ENCODE measurements around the gene SEMA5A.
A peak's percentile ranks its signal among the peaks of the same experiment; 100 is the strongest.

SEMA5A gene

GRCh38 chr5:9513827-9514226, 32.0 kb downstream of the SEMA5A start:
- DNase-seq, result no peak

GRCh38 chr5:9512457-9512856, 33.4 kb downstream of the SEMA5A start:
- no peak for DNase-seq

GRCh38 chr5:9507974-9508373, 37.9 kb downstream of the SEMA5A start:
- no peak for DNase-seq

GRCh38 chr5:9505225-9505624, 40.6 kb downstream of the SEMA5A start:
- DNase-seq, result no peak

- no peak for DNase-seq
Observed at GRCh38 chr5:9502864-9503263, 43.0 kb downstream of the SEMA5A start.

- no peak for DNase-seq
Observed at GRCh38 chr5:9502050-9502834, 43.6 kb downstream of the SEMA5A start.

- no peak for DNase-seq
Observed at GRCh38 chr5:9500625-9501024, 45.2 kb downstream of the SEMA5A start.

GRCh38 chr5:9500193-9500592, 45.7 kb downstream of the SEMA5A start:
- no peak for DNase-seq

GRCh38 chr5:9499498-9499876, 46.4 kb downstream of the SEMA5A start:
- DNase-seq, result no peak

- peak; percentile 84 for DNase-seq
Observed at GRCh38 chr5:9498541-9499497, 47.1 kb downstream of the SEMA5A start.

GRCh38 chr5:9497347-9497746, 48.5 kb downstream of the SEMA5A start:
- DNase-seq, result no peak

GRCh38 chr5:9496801-9497200, 49.1 kb downstream of the SEMA5A start:
- DNase-seq, result no peak

GRCh38 chr5:9495121-9495520, 50.8 kb downstream of the SEMA5A start:
- no peak for DNase-seq

- no peak for DNase-seq
Observed at GRCh38 chr5:9494301-9494700, 51.6 kb downstream of the SEMA5A start.

GRCh38 chr5:9490494-9491097, 55.3 kb downstream of the SEMA5A start:
- no peak for DNase-seq

GRCh38 chr5:9483779-9484178, 62.1 kb downstream of the SEMA5A start:
- DNase-seq, result no peak

- DNase-seq, result no peak
Observed at GRCh38 chr5:9483243-9483642, 62.6 kb downstream of the SEMA5A start.

GRCh38 chr5:9482381-9482780, 63.5 kb downstream of the SEMA5A start:
- no peak for DNase-seq

- DNase-seq, result no peak
Observed at GRCh38 chr5:9480499-9480898, 65.4 kb downstream of the SEMA5A start.

- DNase-seq, result no peak
Observed at GRCh38 chr5:9479990-9480389, 65.9 kb downstream of the SEMA5A start.

GRCh38 chr5:9479361-9479760, 66.5 kb downstream of the SEMA5A start:
- DNase-seq, result no peak

- no peak for DNase-seq
Observed at GRCh38 chr5:9477537-9477936, 68.3 kb downstream of the SEMA5A start.

- DNase-seq, result no peak
Observed at GRCh38 chr5:9474219-9475002, 71.5 kb downstream of the SEMA5A start.
